Spleen (tissue), 7 donors: ENCODE results near the gene TAF11L12.
"Not testable (repeated sequence)": the region's sequence is repeated elsewhere in the genome, so short reads cannot be mapped to it uniquely, and the experiment has no call there.

Experiments used
- POLR2A ChIP-seq, 3 donors: fragments of 450-650 bp; IDR thresholded peaks; one replicate each; pipeline ENCODE4 v1.5.1; 2017; ENCODE audit warnings: antibody characterized with exemption in 3 of 3, mild to moderate bottlenecking in 1 of 3
- POLR2AphosphoS5 ChIP-seq, 3 donors: sonication (generic); formaldehyde crosslinking; IDR thresholded peaks; one replicate each; pipeline ENCODE4 v1.5.1; 2017; ENCODE audit warnings: antibody characterized with exemption in 3 of 3
- TF ChIP-seq, protein P1 (sequence below), 11 experiments: fragments of 200-600 bp in 7 of 11; fragments of 450-650 bp in 4 of 11; sonication (generic) in 4 of 11; IDR thresholded peaks in 8 of 11; conservative IDR thresholded peaks in 3 of 11; 1 replicate in 7 of 11; 2 replicates in 4 of 11; pipeline versions ENCODE4 v1.4.0 to v1.8.0; 2016 to 2021; ENCODE audit warnings: antibody characterized with exemption in 11 of 11, inconsistent platforms in 4 of 11, mild to moderate bottlenecking in 1 of 11
- donor health status: DM: no; HTN: no; CAD: no; lungs with moderate emphysema.
- donor health status: DM: no; HTN: no; CAD: no.
- donor health status: DM: no; HTN: no; CAD: no.

DNA sequence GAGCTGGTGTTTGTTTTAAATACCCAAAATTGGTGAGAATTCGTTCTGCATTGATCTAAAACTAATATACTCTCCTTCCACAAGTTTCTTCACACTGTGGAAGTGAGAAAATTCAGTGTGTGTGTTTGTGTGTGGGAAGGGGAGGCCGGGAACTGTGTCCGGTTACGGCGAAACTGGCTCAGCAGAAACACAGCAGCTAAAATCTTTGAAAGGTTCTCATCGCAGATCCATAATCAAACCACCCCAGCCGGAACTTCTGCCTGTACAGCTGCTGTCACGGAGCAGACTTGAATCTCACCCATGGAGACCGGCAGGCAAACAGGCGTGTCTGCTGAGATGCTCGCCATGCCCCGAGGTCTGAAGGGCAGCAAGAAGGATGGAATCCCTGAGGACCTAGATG lies 21.6 kb downstream of the TAF11L12 start, which contains the start of gene TAF11L13:
- TF ChIP-seq, protein P1, sequence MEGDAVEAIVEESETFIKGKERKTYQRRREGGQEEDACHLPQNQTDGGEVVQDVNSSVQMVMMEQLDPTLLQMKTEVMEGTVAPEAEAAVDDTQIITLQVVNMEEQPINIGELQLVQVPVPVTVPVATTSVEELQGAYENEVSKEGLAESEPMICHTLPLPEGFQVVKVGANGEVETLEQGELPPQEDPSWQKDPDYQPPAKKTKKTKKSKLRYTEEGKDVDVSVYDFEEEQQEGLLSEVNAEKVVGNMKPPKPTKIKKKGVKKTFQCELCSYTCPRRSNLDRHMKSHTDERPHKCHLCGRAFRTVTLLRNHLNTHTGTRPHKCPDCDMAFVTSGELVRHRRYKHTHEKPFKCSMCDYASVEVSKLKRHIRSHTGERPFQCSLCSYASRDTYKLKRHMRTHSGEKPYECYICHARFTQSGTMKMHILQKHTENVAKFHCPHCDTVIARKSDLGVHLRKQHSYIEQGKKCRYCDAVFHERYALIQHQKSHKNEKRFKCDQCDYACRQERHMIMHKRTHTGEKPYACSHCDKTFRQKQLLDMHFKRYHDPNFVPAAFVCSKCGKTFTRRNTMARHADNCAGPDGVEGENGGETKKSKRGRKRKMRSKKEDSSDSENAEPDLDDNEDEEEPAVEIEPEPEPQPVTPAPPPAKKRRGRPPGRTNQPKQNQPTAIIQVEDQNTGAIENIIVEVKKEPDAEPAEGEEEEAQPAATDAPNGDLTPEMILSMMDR (IDR thresholded peaks at IDR 0.05 in 8 of 11, conservative IDR thresholded peaks at IDR 0.05 in 3 of 11) = not testable (repeated sequence)
- not testable (repeated sequence) for TF ChIP-seq POLR2A, POLR2AphosphoS5 (IDR thresholded peaks at IDR 0.05)
